ENCODE measurements around the gene PCMT1. TPM values are rescaled to one million over a fixed set of nuclear protein-coding genes. Genes with fewer than 3 reads are reported as not detected.
"Not testable (repeated sequence)": the region's sequence is repeated elsewhere in the genome, so short reads cannot be mapped to it uniquely, and the experiment has no call there.

Gene PCMT1
- total RNA-seq, 1 experiment from 2014 or later: 85.4 TPM

DNA sequence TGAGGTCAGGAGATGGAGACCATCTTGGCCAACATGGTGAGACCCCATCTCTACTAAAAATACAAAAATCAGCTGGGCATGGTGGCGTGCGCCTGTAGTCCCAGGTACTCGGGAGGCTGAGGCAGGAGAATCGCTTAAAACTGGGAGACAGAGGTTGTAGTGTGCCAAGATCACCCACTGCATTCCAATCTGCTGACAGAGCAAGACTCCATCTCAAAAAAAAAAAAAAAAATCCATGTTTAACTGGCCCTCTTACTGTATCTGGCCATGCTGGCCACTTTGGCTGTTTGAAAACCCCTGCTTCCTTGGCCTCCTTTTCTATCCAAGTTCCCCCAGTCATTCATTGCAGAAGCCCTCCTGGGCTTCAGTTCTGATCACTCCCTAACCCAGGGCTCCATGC, 94.5 kb downstream of the PCMT1 start:
- in situ Hi-C loops (cut with HindIII; ENCODE audit: low pct_unique_long_range_greater_than_20kb, low sequenced_read_pairs); DNase-seq (ENCODE audit: low read depth): not testable (repeated sequence)

DNA sequence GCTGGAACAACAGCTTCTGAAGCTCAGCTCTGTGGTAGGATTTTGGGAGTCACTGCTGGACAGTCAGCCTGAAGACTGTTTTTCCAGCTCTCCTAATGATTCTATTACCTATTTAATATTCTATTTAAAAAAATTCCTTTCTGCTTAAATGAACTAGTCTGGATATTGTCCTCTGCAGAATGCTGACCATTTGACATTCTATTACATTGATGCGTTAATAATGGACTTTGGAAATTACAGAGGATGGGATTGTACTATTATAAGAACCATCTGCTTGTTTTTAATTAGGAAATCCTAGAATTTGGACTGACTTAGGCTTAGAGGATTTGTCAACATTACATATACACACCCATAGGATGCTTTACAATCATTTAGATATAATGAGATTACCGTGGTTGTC, 94.9 kb downstream of the PCMT1 start:
- no peak for DNase-seq (ENCODE audit: low read depth)
- in situ Hi-C loops (cut with HindIII; ENCODE audit: low pct_unique_long_range_greater_than_20kb, low sequenced_read_pairs): no loop called here

DNA sequence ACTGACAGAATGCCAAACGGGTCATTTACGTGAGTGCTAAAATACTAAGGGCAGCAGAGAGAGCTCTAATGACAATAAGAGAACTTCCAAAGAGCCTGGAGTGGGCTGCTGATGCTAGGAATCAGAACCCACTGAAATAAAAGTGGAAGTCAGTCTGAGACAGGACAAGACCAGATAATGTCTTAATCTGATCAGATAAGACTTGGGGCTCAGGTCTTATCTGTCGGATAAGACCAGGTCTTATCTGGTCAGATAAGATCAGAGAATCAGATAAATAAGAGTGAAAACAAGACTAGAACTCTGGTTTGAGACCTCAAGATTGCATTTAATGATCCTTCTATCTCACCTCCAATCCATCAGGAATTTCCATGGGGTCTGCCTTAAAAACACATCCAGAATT, 96.0 kb downstream of the PCMT1 start:
- DNase-seq (ENCODE audit: low read depth): no peak
- in situ Hi-C loops (cut with HindIII; ENCODE audit: low pct_unique_long_range_greater_than_20kb, low sequenced_read_pairs): no loop called here

DNA sequence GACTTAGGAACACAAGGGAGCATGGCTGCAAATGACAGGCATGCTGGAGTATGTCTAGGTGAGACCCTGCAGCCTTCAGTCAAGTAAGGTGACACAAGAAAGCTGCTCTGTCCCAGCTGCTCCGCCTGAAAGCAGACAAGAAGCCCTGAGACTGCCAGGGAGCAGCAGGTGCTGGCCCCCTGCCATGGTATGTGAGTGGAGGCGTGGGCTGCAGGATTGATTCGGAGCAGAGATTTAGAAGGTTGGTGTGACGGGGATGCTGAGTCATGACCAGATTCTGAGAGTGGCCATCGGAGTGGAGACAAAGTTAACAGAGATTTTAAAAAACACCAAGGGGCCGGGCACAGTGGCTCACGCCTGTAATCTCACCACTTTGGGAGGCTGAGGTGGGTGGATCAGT, 96.8 kb downstream of the PCMT1 start:
- in situ Hi-C loops (cut with HindIII; ENCODE audit: low pct_unique_long_range_greater_than_20kb, low sequenced_read_pairs): no loop called here
- peak; percentile 51 for DNase-seq (ENCODE audit: low read depth)

DNA sequence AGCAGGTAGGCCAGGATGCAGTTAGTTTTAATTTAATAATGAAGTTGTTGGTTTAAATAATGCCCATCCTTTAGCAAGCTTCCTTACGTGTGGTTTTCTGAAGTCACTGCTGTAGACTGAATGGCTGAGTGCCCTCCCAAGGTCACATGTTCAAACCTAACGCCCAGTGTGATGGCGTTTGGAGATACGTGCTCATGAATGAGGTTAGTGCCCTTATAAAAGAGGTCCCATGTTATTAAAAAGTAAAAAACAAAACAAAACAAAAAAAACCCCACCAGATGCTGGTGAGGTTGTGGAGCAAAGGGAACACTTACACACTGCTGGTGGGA, 98.4 kb downstream of the PCMT1 start:
- in situ Hi-C loops (cut with HindIII; ENCODE audit: low pct_unique_long_range_greater_than_20kb, low sequenced_read_pairs): no loop called here
- DNase-seq (ENCODE audit: low read depth): no peak

GRCh38 chr6:149848343-149848742, 98.8 kb downstream of the PCMT1 start:
- in situ Hi-C loops (cut with HindIII; ENCODE audit: low pct_unique_long_range_greater_than_20kb, low sequenced_read_pairs); DNase-seq (ENCODE audit: low read depth): not testable (repeated sequence)

GRCh38 chr6:149851461-149852110, 102.0 kb downstream of the PCMT1 start:
- in situ Hi-C loops (cut with HindIII; ENCODE audit: low pct_unique_long_range_greater_than_20kb, low sequenced_read_pairs): no loop called here
- DNase-seq (ENCODE audit: low read depth): no peak

DNA sequence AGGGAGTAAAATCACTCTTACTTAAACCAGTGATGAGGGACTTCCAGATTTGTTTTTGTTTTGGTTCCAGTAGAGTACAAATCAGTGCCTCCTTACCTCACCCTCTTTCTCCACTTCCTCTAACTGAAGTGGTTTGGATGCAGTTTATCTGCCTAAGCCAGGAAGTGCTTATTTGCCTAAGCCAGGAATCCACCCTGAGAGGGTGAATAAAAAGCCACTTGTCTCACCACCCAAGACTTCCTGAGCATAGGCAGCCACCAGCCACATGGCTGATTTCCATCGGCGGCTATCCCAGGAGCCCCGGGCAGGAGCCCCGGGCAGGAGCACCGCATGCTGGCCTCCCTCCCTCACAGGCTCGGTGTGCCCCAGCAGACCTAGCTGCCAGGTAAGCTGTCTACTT, 102.6 kb downstream of the PCMT1 start:
- DNase-seq (ENCODE audit: low read depth): no peak
- in situ Hi-C loops (cut with HindIII; ENCODE audit: low pct_unique_long_range_greater_than_20kb, low sequenced_read_pairs): no loop called here

DNA sequence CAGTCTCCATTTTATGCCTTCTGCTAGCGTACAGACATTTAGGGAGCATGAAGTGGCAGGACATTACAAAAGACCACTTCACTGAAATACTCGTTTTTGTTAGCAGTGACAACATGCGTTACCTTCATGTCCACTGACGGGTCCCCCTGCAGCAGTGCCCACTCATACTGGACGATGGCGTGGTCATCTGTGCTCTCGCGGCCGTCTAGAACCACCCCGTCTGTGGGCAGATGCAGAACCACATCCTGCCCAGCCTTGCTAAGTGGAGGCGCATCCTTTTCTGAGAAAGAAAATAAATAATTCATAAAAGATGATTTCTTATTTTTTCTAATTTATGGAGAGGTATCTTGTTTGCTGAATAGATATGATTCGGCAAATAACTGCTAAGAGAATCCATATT, 103.3 kb downstream of the PCMT1 start:
- in situ Hi-C loops (cut with HindIII; ENCODE audit: low pct_unique_long_range_greater_than_20kb, low sequenced_read_pairs): no loop called here
- DNase-seq (ENCODE audit: low read depth): no peak

- DNase-seq (ENCODE audit: low read depth); in situ Hi-C loops (cut with HindIII; ENCODE audit: low pct_unique_long_range_greater_than_20kb, low sequenced_read_pairs): not testable (repeated sequence)
Measured at GRCh38 chr6:149854017-149854416, 104.5 kb downstream of the PCMT1 start.

- DNase-seq (ENCODE audit: low read depth): no peak
Measured at GRCh38 chr6:149854532-149854931, 105.0 kb downstream of the PCMT1 start.

DNA sequence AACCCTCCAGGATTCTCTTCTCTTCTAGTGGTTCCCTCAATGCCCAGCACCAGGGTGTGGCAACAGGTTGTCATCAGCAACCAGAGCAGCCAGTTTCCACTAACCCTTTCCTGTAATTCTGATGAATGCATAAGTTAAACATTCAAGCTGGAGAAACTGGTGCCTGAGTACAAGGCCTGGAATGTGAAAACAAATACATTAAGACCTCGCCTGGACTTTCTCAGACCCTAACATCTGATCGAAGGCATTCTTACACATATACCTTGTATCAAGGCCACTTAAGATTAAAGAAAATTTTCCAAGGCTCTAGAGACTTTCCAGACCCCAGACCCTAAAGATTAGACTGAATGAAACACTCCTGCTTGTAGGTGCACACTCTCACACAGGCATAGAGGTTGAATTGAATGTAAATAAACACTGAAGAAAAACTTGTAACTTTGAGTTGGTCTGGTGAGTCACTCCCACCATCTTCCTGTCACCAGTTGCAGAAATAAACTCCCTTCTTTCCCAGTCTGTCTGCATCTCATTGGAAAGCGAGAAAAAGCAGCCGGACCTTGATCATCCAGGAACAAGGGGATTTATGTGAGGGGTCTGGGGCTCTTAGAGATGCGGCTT, 105.6 kb downstream of the PCMT1 start:
- in situ Hi-C loops (cut with HindIII; ENCODE audit: low pct_unique_long_range_greater_than_20kb, low sequenced_read_pairs): no loop called here

More at GRCh38 chr6:149854532-149854931, 105.0 kb downstream of the PCMT1 start:
- in situ Hi-C loops (cut with HindIII; ENCODE audit: low pct_unique_long_range_greater_than_20kb, low sequenced_read_pairs): no loop called here

DNA sequence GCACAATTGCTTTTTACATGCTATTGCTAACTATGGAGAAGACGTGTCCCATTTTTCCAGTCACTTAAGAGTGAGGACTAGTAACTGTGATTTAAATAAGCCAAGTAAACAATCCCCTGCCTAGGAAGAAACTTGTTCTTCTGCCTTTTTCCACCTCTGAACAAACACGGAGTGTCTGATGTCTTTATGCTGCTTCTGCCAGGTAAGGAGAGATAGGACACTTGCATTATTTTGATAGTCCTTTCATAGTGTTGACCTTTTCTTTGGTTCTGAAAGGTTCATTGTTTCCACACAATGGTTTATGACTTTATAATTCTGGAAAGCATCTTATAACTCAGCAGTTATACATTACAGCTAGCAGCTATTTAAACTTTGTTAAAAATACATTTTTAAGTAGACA, 106.2 kb downstream of the PCMT1 start:
- no peak for DNase-seq (ENCODE audit: low read depth)
- in situ Hi-C loops (cut with HindIII; ENCODE audit: low pct_unique_long_range_greater_than_20kb, low sequenced_read_pairs): no loop called here

More for the DNA sequence above, 105.6 kb downstream of the PCMT1 start:
- peak; percentile 80 for DNase-seq (ENCODE audit: low read depth)

- in situ Hi-C loops (cut with HindIII; ENCODE audit: low pct_unique_long_range_greater_than_20kb, low sequenced_read_pairs): no loop called here
- DNase-seq (ENCODE audit: low read depth): no peak
Measured at GRCh38 chr6:149856256-149856994, 106.9 kb downstream of the PCMT1 start.

GRCh38 chr6:149857541-149857940, 108.0 kb downstream of the PCMT1 start:
- in situ Hi-C loops (cut with HindIII; ENCODE audit: low pct_unique_long_range_greater_than_20kb, low sequenced_read_pairs): no loop called here
- no peak for DNase-seq (ENCODE audit: low read depth)

- in situ Hi-C loops (cut with HindIII; ENCODE audit: low pct_unique_long_range_greater_than_20kb, low sequenced_read_pairs): no loop called here
- no peak for DNase-seq (ENCODE audit: low read depth)
Measured at GRCh38 chr6:149859368-149859767, 109.8 kb downstream of the PCMT1 start.

DNA sequence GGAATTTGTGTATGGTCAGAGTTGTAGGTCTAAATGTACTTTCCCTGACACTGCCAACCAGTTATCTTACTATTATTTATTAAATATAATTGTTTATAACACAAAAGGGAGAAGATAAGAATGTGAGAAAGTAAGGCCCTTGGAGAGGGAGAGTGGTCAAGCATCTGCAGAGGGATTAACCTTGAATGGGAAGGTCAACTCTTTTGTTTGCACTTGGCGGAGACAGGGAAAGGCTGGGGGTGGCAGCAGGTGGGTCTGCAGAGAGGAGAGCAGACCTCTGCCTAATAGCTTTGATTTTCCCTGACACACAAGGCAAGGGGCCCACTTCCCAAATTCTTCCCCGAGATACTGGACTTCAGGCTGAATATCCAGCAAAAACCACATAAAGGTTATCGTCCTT, 110.4 kb downstream of the PCMT1 start:
- no peak for DNase-seq (ENCODE audit: low read depth)
- in situ Hi-C loops (cut with HindIII; ENCODE audit: low pct_unique_long_range_greater_than_20kb, low sequenced_read_pairs): no loop called here

DNA sequence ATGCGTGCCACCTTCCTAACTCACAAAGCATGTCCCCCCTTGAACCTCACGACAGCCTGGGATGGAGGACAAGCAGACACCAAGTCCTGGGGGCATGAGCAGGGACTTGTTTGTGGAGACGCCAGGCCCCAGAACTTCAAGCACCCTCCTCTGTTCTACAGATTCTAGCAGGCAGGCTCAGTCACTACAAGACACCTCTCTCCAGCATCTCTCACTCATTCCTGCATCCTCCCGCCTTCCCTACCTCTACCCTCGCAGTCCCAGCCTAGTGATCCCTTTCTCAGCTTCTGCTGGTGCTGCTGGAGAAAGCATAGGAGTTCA, 110.9 kb downstream of the PCMT1 start:
- in situ Hi-C loops (cut with HindIII; ENCODE audit: low pct_unique_long_range_greater_than_20kb, low sequenced_read_pairs): no loop called here
- no peak for DNase-seq (ENCODE audit: low read depth)
